ENCODE results near the gene SH3RF2. TPM values are rescaled to one million over a fixed set of nuclear protein-coding genes. Genes with fewer than 3 reads are reported as not detected.

Gene SH3RF2
- total and polyA plus RNA-seq, 2 of the 13 experiments (the other 11 are each of a cell fraction or from before 2014, with no cell fraction given): 2.6 to 3.7 TPM

- no peak for TF ChIP-seq E2F2 (CRISPR knock-in tag; IDR thresholded peaks at IDR 0.05; ENCODE audit: borderline replicate concordance)
- no peak for TF ChIP-seq HBP1 (CRISPR knock-in tag; IDR thresholded peaks at IDR 0.05; ENCODE audit: low read depth)
- no peak for TF ChIP-seq MLXIP (CRISPR knock-in tag; IDR thresholded peaks at IDR 0.05; ENCODE audit: borderline replicate concordance)
- TF ChIP-seq ZNF75D (CRISPR knock-in tag; IDR thresholded peaks at IDR 0.05; ENCODE audit: borderline replicate concordance): no peak
- no peak for TF ChIP-seq NCOA5 (CRISPR knock-in tag; IDR thresholded peaks at IDR 0.05)
- TF ChIP-seq ADNP (CRISPR knock-in tag; IDR thresholded peaks at IDR 0.05): no peak
- TF ChIP-seq HOXA9 (CRISPR knock-in tag; IDR thresholded peaks at IDR 0.05; ENCODE audit: borderline replicate concordance): no peak
- no peak for TF ChIP-seq ZNF207 (IDR thresholded peaks at IDR 0.05; ENCODE audit: borderline replicate concordance)
- TF ChIP-seq FOXO4 (CRISPR knock-in tag; conservative IDR thresholded peaks at IDR 0.05): no peak
- no peak for TF ChIP-seq ZNF224 (CRISPR knock-in tag; IDR thresholded peaks at IDR 0.05)
- TF ChIP-seq ZNF253 (CRISPR knock-in tag; IDR thresholded peaks at IDR 0.05; ENCODE audit: borderline replicate concordance): no peak
- TF ChIP-seq PAX8 (CRISPR knock-in tag; IDR thresholded peaks at IDR 0.05; ENCODE audit: borderline replicate concordance): no peak
These were observed 98.2 kb downstream of the SH3RF2 start (continued) for GRCh38 chr5:146034605-146035004.
